Non-pigmented ciliary epithelial cell (primary cell): ENCODE results near the gene SLC9A1.

ENCODE experiments used
- DNase-seq: peaks from one replicate; pipeline ENCODE4 v3.0.0-alpha.2; 2010; ENCODE audit warnings: low read depth

SLC9A1 gene

DNA sequence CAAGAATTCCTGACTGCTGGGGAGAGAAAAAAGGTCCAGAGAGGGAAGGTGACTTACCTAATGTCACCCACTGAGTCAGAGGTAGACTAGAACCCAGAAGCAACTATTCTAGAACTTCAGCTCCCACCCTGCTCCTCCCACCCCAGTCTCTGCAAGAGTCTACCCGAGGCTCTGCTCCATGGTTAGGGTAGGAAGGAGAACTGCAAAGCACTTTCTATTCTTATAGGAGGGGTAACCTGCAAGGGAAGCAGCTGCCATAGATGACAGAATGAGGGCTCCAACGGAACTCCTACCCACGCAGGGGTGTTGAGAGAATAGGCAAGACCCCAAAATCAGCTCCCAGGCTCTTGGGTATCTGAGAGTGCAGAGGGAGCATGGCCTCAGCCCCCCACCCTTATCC is 4.3 kb downstream of the SLC9A1 start:
- DNase-seq, result no peak

DNA sequence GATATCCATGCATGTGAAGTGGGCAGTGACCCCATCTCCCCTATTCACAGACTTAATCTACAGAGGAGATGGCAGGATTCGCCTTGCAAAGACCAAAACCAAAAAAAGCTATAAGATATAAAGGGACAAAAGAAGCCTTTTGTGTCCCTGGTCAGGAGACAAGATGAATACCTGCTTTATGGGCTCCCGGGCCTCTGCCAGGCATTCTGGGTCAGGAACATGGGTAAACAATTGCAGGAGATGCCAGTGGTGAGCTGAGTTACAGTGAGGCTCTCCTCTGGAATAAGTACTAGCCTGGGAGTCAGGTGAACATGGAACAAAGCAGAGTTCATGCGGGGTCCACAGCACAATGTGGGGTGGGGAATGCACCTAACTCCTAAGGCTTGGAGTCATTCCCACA is 4.7 kb downstream of the SLC9A1 start:
- DNase-seq, result no peak

- no peak for DNase-seq
These were observed 5.2 kb downstream of the SLC9A1 start for GRCh38 chr1:27149762-27150113.

DNA sequence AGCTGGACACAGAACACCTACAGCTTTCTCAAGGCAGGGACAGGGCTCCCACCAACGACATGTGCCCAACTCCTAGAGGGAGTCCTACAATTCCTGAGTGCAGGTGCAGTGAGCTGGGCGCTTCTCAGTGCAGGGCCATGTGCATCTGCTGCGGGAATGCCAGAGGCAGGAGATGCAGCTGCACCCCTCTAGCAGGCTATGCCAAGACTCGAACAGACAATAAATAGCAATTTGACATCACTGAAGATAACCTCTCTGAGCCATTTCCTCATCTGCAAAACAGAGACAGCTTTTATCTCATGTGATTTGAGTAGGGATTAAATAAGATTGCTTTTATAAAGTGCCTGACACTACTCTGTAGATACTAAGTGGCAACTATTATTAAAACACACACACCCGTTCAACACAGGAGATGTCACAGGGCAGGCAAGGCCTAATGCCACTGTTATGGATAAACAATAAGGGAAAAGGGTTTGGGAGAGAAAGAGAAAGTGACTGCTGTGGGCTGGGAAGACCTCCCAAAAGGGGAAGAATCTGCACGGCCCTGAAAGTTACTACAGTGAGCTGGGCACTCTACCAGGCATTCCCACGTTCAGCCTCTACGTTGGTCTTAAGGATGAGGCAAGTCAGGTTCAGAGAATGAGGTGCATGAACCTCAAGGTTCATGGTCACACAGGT is 5.7 kb downstream of the SLC9A1 start:
- DNase-seq, result no peak

DNA sequence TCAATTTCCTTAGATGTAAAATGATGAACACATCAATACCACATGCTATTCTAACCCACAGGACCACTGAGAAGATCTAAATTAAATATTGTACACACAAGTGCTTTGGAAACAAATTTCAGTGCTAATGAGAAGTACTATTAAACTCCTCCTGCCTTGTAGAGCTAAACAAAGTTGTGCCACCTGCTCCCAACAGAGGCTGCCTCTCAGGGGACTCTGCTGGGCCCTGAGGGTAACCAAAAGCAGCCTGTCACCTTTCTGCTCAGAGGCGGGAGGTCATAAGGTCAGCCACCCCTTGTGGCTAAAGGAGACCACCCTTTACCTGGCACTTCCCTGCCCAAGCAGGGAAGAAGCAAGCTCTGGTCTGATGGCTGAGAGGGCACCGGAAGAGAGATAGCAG is 6.3 kb downstream of the SLC9A1 start:
- DNase-seq, result no peak

DNA sequence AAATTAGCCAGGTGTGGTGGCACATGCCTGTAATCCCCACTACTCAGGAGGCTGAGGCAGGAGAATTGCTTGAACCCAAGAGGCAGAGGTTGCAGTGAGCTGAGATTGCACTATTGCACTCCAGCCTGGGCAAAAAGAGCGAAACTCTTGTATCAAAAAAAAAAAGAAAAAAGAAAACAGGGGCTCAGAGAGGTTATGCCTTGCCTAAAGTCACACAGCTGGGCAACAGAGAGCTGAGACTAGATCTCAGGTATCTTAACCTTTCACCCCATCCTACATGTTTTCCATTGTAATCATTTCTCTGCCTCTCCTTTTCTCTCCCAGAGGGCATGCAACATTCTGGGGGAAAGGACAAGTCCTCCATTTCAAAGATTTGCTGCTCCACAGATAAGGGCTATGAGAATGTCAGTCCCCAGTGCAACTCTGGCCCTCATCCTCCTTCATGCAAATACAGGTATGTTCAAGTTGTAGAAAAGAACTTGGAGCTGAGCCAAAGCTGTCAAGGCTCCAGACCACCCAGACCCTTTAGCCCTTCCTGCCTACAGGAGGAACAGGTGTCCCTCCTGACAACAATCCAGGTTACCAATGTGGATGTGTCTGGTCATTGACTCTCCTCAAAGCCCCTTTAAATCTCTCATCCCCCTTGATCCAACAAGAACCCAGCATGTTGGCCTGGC is 6.9 kb downstream of the SLC9A1 start:
- DNase-seq, result no peak

- peak; percentile 79 for DNase-seq
These were observed 9.0 kb downstream of the SLC9A1 start for GRCh38 chr1:27145934-27146354.

DNA sequence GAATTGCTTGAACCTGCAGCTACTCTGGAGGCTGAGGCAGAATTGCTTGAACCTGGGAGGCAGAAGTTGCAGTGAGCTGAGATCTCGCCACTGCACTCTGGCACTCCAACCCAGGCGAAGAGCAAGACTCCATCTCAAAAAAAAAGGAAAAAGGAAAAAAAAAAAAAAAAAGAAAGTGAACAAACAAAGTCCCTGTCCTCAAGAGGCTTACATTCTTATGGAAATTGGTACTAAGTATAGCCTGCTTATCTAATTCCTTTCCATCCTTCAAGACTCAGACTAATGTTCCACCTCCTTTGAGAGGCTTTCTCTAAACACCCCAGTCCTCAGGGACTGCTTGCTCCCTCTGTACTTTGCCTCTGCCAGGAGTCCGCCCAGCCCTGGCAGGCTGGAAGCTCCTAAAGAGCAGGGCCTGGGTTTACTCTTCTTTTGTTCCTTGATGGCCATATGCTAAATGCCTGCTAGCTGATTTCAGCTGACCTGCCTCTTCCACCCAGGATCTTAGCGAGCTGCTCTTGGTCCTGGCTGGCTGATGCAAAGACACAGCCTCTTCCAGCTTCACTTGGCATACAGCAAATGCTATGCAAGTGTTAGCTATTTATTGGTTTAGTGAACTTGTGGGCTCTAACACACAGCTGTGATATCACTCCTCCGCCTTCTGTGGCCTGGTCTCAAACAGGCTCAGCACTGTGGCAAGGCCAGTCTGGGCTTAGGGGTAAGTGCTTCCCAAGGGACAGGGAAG is 9.8 kb downstream of the SLC9A1 start:
- DNase-seq, result peak; percentile 28

- no peak for DNase-seq
These were observed 10.7 kb downstream of the SLC9A1 start for GRCh38 chr1:27144049-27144748.

GRCh38 chr1:27143401-27143800 is 11.5 kb downstream of the SLC9A1 start:
- no peak for DNase-seq

DNA sequence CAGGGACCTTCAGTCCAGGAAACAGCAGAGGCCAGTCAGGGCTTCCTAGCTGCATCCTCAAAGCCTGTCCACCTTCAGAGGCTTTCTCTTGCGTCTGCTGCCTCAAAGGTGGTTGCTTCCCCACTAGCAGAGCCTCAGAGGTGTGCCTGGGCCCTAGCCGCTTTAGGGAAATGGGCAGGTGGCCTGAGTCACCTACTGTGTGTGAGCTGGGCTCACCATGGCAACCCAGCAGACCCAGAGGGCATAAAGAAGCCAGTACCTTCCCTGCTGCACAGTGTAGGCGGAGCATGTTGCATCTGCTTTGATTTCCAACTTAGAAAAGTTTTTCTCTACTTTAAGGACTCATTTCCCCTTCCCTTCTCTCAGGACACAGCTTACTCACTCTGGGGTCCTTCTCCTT is 12.5 kb downstream of the SLC9A1 start:
- DNase-seq, result no peak

DNA sequence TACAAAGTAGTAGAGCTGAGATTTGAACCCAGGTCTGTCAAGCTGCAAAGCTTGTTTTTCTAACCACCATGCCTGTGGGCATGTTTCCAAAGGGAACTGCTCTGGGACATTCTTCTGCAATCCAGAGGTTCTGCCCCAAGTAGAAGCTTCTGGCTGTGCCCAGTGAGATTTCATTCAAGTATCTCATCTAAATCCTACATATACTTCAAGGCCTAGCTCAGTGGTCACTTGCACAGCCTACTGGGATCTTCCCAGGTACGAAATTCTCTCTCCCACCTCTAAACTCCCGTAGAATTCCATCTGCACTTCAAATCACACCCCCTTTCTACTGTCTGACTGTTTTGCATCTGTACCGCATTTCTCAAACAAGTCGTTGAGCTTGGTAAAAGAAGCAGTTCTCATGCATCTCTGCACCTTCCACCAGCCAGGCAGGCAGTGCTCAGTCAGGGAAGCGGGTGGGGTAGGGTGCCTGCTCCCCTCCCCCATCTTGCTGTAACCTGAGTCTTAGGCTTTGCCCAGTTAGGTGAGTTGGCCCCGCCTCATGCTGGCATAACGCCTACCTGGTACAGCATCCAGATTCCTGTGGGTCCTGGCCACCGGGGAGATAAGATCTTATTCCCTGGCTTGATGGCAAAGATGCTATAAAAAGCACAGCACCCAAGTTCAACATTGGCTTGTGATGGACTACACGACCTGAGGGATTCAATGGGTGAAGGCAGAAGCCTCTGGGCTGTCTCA is 13.5 kb downstream of the SLC9A1 start:
- DNase-seq, result no peak

DNA sequence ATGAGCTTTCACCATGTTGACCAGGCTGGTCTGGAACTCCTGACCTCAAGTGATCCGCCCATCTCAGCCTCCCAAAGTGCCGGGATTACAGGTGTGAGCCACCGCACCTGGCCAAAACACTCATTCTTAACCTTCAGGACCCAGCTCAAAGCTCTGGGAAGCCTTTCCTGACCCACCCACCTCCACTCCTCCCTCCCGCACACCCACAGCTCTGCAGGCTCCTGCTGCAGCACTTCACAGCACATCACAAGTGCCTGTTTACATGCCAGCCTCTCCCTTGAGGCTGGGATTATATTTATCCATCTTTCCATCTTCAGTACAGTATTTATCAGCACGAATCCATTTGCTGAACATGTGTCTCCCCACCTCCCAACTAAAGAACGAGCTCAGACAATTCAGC is 14.9 kb downstream of the SLC9A1 start:
- no peak for DNase-seq

- no peak for DNase-seq
These were observed 16.0 kb downstream of the SLC9A1 start for GRCh38 chr1:27138927-27139326.

DNA sequence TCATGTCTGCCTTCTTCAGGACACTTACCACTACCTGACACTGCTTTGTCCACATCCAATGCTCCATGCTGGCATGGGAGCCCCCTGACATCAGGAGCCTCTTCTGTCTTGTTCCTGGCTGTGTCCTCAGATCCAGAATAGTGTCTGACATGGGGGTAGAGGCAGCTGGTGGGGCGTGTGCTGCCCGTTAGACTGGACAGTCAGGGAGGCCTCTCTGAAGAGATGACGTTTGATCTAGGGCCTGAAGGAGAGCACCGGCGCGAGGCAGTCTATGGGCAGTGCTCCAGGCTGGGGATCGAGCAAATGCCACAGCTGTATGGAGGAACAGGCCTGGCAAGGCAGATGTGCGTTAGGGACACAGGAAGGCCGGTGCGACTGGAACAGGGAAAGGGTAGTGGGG is 16.6 kb downstream of the SLC9A1 start:
- DNase-seq, result no peak

GRCh38 chr1:27137544-27138075 is 17.3 kb downstream of the SLC9A1 start:
- DNase-seq, result no peak

GRCh38 chr1:27136998-27137542 is 17.9 kb downstream of the SLC9A1 start:
- DNase-seq, result no peak

GRCh38 chr1:27136236-27136551 is 18.7 kb downstream of the SLC9A1 start:
- no peak for DNase-seq

GRCh38 chr1:27135541-27136235 is 19.2 kb downstream of the SLC9A1 start:
- DNase-seq, result no peak

DNA sequence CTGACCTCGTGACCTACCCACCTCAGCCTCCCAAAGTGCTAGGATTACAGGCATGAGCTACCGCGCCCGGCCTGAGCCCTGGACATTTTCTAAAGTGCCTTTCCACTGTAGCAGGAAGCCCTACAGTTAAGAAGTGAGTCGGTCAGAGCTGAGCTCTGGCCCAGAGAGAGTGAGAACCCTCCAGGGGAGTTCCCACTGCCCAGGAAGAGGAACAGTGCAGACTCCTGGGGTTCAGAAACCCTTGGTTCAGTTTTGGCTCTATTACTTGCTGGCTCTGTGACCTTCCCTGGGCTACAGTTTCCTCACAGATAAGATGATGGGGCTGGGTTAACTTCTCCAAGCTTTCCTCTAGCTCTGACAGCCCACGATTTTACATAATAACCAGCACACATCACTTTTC is 20.9 kb downstream of the SLC9A1 start:
- no peak for DNase-seq

GRCh38 chr1:27133158-27133557 is 21.8 kb downstream of the SLC9A1 start:
- DNase-seq, result no peak
